OCI-LY1 (cell line): ENCODE results near the gene GPR179.
"Not testable (repeated sequence)": the region's sequence is repeated elsewhere in the genome, so short reads cannot be mapped to it uniquely, and the experiment has no call there.

Experiments
- H2AFZ ChIP-seq: fragments of 200-600 bp; sonication (generic), shearing (Covaris generic); 2 replicates; pipeline ENCODE4 v1.6.0; 2014; ENCODE audit warnings: antibody characterized with exemption, mild to moderate bottlenecking, low read length
- H3F3A ChIP-seq: fragments of 200-600 bp; sonication (generic), shearing (Covaris generic); 2 replicates; pipeline ENCODE4 v1.6.0; 2014; ENCODE audit warnings: mild to moderate bottlenecking, antibody characterized with exemption, low read length, moderate library complexity; ENCODE audit not compliant: insufficient read depth
- H3K27ac ChIP-seq: fragments of 200-600 bp; sonication (generic); 2 replicates; pipeline ENCODE4 v1.5.1; 2014; ENCODE audit warnings: low read length, mixed run types, mild to moderate bottlenecking, low read depth; ENCODE audit not compliant: poor library complexity, severe bottlenecking
- H3K27me3 ChIP-seq: fragments of 200-600 bp; sonication (generic); 2 replicates; pipeline ENCODE4 v1.6.0; 2014; ENCODE audit warnings: antibody characterized with exemption, mild to moderate bottlenecking, low read length, moderate library complexity; ENCODE audit not compliant: insufficient read depth
- H3K36me3 ChIP-seq: fragments of 200-600 bp; sonication (generic); 2 replicates; pipeline ENCODE4 v1.6.1; 2014; ENCODE audit warnings: mild to moderate bottlenecking, antibody characterized with exemption, low read length, moderate library complexity, mixed read lengths; ENCODE audit not compliant: insufficient read depth
- H3K4me1 ChIP-seq: fragments of 200-600 bp; sonication (generic); 2 replicates; pipeline ENCODE4 v1.5.1; 2014; ENCODE audit warnings: mild to moderate bottlenecking, low read length, moderate library complexity; ENCODE audit not compliant: insufficient read depth, severe bottlenecking
- H3K4me2 ChIP-seq: fragments of 200-600 bp; sonication (generic), shearing (Covaris generic); 2 replicates; pipeline ENCODE4 v1.6.1; 2014; ENCODE audit warnings: low read length
- H3K4me3 ChIP-seq: fragments of 200-600 bp; sonication (generic); 2 replicates; pipeline ENCODE4 v1.5.1; 2014; ENCODE audit warnings: low read length, low read depth, mild to moderate bottlenecking, mixed read lengths; ENCODE audit not compliant: poor library complexity, severe bottlenecking
- H3K79me2 ChIP-seq: fragments of 200-600 bp; shearing (Covaris generic); 2 replicates; pipeline ENCODE4 v1.6.1; 2016; ENCODE audit warnings: mixed run types, low read length, mixed read lengths; ENCODE audit not compliant: insufficient read depth
- H3K9ac ChIP-seq: fragments of 200-600 bp; sonication (generic), shearing (Covaris generic); 2 replicates; pipeline ENCODE4 v1.6.1; 2014; ENCODE audit warnings: mild to moderate bottlenecking, low read length, mixed read lengths
- H3K9me2 ChIP-seq: fragments of 200-600 bp; sonication (generic), shearing (Covaris generic); 2 replicates; pipeline ENCODE4 v1.6.1; 2014; ENCODE audit warnings: low read depth, mild to moderate bottlenecking, low read length, mixed read lengths
- H3K9me3 ChIP-seq: fragments of 200-600 bp; shearing (Covaris generic); 2 replicates; pipeline ENCODE4 v1.6.1; 2014; ENCODE audit warnings: low read length, mixed read lengths
- H4K20me1 ChIP-seq: fragments of 200-600 bp; sonication (generic), shearing (Covaris generic); 2 replicates; pipeline ENCODE4 v1.6.0; 2016; ENCODE audit warnings: mild to moderate bottlenecking, low read length; ENCODE audit not compliant: insufficient read depth
- CTCF ChIP-seq: fragments of 200-600 bp; sonication (generic), shearing (Covaris generic); IDR thresholded peaks from 2 replicates; pipeline ENCODE4 v1.5.1; 2017; ENCODE audit warnings: mild to moderate bottlenecking, antibody characterized with exemption, low read length, moderate library complexity, mixed read lengths

GPR179 gene

GRCh38 chr17:38288217-38288827 lies 55.4 kb downstream of the GPR179 start:
- H3K9me2 ChIP-seq, H3K4me2 ChIP-seq, H3K36me3 ChIP-seq, H3K9ac ChIP-seq, H2AFZ ChIP-seq, H3K79me2 ChIP-seq, H3K4me1 ChIP-seq, H4K20me1 ChIP-seq, H3K27me3 ChIP-seq, H3K4me3 ChIP-seq, H3K27ac ChIP-seq, H3F3A ChIP-seq, H3K9me3 ChIP-seq: not testable (repeated sequence)
- TF ChIP-seq CTCF, result peak; percentile 26; the same call in 1 of the 2 replicates

- not testable (repeated sequence) for H3K9me2 ChIP-seq, H2AFZ ChIP-seq, H3K4me3 ChIP-seq, H3F3A ChIP-seq, H3K27me3 ChIP-seq, H3K9ac ChIP-seq, H3K79me2 ChIP-seq, H3K9me3 ChIP-seq, H3K36me3 ChIP-seq, H4K20me1 ChIP-seq, H3K4me2 ChIP-seq, H3K4me1 ChIP-seq
- peak overlapping the region; percentile 36 for H3K27ac ChIP-seq
These were observed 57.2 kb downstream of the GPR179 start for GRCh38 chr17:38286501-38287091.

GRCh38 chr17:38285994-38286393 lies 57.8 kb downstream of the GPR179 start:
- H3K9me2 ChIP-seq, result not testable (repeated sequence)

More at GRCh38 chr17:38285994-38286393, 57.8 kb downstream of the GPR179 start:
- H3K79me2 ChIP-seq, H3K27ac ChIP-seq, H2AFZ ChIP-seq, H3F3A ChIP-seq, H3K36me3 ChIP-seq, H3K9me3 ChIP-seq, H4K20me1 ChIP-seq, H3K4me3 ChIP-seq, H3K9ac ChIP-seq, H3K27me3 ChIP-seq, H3K4me1 ChIP-seq, H3K4me2 ChIP-seq: not testable (repeated sequence)
